ENCODE results near the gene GLIS1.

GLIS1 gene

DNA sequence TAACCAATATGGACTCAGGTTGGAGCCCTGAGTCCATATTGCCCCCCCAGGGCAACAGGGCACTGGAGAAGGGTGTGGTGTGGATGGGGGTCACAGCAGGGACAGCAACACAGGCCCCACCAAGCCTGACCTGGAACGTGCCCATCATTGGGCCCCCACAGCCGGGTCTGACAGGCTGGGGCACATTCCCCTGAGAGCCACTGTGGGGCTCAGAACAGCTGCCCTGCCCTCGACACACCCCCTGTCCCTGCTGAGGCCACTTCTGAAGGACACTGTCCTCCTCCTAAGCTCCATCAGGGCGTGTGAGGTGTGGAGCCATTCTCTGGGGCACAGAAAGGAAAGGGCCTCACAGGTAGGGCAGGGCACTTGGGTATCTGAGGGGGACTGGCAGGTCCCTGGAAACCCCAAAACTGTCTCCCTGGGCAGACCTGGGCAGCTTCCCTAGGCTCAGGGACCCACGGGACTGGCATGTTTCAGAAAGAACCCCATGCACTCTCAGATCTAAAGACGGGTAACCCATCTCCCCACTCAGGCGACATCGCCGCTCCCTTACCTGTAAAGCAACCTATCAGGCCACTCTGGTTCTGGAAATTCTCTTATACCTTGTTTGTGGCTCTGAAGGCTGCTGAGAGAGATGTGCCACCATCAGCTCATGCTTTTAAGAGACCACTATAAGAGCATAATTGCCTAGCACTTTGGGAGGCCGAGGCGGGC is 184.2 kb downstream of the GLIS1 start:
- no peak for DNase-seq

DNA sequence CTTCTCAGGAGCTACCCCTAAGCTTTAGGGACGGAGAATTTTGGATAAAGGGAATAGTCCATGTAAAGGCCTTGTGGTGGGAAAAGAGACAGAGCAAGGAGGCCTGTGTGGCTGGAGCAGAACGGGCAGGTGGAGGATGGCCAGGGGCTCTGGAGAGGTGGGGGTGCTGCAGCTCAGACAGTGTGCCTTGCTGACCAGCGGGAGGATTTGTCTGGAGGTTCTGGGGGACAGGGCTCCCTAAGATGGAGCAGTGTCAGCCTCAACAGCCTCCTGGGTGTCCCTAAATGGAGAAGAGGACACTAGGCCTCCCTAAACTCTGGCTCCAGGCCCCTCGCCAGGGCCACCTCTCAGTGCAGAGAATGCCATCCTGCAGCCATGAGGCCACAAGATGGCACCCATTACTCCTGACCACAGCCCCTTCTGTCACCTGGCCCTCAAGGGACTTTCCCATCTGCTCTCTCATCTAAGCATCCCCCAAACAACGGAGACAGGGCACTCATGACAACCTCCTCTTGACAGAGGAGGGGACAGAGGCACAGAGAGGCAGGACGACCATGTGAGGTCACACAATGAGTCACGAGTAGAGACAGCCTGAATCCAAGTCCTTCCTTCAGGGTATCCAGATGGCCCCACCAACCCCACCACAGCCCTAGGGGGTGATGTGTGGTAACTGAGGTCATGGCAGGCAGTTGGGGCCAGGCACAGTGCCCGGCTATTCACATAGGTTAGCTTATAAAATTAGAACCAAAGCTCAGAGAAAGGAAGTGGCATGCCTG is 185.0 kb downstream of the GLIS1 start:
- no peak for DNase-seq

DNA sequence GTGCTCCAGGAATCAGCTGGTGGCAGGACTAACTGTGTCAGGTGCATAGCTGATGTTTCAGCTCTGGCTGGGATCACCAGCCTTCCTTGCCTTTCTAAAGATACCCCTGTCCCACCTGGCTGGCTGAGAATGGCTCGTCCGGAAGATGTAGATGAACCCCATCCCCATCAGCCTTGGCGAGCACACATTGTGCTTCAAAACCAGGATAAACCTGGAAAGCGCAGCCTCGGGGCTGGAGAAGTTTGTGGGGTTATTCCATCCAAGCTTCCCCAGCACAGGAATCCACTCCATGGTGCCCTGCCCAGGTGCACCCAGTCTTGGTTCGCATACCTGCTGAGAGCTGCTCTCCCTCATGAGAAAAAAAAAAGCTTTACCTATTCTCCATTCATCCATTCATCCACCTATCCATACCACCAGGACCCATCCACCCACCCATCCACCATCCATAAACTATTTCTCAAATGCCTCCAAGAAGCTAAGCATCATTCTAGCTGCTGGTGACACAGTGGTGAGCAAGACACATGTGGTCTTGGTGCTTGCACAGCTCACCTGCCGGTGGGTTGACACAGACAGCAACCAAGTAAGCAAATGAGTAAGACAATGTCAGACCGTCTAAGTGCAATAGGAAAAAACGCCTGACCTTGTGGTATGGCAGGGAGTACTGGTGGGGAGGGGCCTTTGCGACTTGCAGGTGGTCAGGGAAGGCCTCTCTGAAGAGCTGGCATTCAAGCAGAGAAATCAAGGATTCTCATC is 185.8 kb downstream of the GLIS1 start:
- no peak for DNase-seq

DNA sequence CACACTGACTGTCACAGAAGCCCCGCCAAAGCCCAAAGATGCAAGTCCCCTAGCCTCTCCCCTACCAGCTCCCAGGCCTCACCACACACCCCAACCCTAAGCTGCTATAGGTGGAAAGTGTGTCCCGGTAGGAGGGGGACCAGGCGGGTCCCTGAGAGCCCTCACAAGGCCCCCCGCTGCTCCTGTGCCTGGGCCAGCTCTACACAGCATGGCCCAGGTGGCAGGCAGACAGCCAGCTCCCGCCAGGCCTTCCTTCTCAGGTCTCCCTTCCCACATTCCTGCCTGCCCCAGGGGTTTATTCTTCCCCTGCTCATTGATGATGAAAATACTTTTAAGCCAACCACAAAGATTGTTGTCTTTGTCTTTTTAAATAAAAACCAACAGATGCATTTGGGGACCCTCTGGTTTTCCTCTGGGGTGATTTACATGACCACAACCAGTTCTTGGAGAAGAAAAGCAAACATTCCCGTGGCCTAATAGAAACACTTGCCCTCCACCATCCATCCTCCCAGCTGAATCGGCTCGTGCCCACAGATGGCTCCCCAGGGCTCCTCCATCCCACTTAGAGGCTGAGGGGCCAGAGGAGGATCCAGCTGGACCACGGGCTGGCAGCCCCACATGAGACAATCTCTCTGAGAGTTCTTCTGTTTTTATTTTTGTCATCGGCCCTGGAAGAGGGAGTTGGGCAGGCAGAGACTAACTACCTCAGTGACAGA is 186.7 kb downstream of the GLIS1 start:
- no peak for DNase-seq

DNA sequence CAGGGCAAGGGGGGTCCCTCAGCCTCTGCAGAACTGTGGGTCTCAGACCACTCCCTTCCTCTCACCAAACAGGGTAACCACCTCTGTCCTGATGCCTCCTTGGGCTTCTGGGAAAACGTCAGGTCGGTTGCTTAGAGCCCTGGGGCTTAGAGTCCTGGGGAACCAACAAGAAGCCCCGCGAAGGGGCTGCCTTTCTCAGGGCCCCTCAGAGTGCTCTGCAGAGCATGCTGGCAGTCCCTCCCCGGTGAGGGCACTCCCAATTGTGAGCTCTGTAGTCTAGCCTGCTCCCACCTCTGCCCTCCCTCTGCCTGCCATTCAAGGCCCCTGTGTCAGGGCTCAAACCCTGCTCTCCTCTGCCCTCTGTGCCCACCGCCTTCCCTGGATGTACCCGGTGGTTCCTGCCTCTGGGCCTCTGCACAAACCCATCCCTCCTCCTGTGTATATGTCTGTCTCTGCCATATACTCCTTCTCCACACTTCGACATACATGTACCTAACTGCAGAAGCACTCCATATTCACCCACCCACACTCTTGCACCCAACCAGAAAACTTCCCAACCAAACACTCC is 187.5 kb downstream of the GLIS1 start:
- DNase-seq, result no peak

DNA sequence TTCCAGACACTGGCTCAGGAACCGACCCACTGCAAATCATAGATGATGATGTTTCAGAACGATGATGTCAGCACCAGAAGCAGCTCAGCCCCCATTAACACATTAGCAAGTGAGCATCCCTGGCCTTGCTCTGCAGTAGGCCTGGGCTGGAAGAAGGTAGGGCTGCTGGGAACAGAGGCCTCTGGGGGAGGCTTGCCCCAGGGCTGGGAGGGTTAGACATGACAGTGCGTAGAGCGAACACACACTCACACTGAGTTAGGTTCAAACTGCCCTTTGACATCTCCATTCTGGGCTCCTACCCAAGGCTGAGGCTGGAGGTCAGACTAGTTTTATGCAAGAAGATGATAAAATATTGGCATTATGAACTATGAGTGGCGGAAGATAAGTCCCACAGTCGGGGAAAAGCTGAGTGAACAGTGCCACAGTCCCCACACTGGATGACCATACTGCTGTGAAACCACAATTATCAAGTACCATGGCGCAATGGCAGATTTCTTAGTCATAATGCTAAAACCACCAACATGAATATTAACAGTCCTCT is 188.7 kb downstream of the GLIS1 start:
- no peak for DNase-seq

DNA sequence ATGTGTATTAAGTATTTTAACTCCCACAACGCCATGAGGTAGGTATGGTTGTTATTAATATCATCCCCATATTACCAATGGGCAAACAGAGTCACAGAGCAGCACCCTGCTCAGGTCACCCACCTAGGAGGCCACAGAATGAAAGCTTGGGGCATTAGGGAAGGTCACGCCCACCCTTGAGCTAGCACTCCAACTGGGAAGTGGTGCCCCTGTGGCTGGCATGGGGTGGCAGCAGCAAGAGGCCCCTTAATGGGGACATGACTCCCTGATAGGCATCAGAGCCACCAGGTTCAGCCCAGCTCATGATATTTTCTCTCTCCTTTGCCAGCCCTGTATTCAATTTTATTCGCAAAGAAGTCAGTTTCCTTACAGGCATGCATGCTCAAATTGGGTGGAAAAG is 189.2 kb downstream of the GLIS1 start:
- DNase-seq, result no peak

DNA sequence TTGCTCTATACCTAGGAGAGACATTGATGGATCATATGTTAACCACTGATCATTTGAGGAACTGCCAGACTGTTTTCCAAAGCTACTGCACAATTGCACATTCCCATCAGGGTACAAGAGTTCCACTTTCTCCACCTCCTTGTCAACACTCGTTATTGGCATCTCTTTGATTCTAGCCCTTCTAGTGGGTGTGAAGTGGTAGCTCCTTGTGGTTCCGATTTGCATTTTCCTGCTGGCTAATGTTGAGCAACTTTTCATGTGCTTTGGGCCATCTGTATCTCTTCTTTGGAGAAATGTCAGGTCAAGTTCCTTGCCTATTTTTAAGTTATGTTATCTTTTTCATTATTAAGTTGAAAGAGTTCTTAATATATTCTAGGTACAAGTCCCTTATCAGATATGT is 189.7 kb downstream of the GLIS1 start:
- DNase-seq, result no peak

DNA sequence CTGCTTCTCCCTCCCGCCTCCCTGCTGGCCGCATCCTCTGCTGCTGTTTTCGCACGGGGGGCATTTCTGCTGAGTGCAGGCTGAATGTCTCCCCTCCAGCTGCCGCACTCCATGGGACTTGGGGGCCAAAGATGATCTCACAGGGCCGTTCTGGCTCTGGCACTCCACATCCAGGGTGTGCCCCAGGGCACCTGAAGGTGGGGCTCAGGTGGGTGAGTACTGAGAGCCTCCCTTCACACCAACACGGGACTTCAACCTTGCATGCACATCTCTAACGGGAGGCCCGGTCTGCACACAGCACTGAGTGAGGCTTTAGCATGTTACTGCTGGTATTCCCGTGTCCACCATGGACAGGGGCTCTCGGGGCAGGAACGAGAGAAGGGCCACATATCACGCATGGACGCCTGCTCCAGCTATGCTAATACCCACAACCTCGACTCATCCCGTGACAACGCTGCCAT is 190.9 kb downstream of the GLIS1 start:
- no peak for DNase-seq

DNA sequence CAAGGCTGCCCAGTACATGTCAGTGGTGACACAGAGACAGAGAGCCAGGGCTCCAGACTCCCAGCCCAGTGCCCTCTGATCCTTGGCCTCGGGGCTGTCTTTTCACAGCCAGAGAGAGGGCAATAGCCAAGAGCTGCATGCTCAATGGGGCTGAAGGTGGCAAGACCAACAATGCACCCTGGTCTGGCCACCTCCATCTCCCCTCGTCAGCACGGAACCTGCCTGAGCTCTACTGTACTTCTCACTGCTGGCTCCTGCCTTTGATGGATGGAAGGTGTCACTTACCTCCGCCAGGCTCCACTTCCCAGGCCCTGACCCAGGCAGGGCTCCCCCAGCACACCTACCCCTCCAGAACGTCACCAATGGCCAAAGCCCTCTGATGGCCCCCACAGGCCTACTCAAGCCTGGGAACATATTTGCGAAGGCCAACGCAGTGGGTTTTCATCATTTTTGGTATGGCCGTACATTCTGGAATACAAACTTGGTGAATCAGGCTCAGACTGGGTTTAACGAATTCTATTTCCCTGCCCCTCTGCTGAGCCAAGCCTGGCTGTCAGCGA is 191.7 kb downstream of the GLIS1 start:
- no peak for DNase-seq

DNA sequence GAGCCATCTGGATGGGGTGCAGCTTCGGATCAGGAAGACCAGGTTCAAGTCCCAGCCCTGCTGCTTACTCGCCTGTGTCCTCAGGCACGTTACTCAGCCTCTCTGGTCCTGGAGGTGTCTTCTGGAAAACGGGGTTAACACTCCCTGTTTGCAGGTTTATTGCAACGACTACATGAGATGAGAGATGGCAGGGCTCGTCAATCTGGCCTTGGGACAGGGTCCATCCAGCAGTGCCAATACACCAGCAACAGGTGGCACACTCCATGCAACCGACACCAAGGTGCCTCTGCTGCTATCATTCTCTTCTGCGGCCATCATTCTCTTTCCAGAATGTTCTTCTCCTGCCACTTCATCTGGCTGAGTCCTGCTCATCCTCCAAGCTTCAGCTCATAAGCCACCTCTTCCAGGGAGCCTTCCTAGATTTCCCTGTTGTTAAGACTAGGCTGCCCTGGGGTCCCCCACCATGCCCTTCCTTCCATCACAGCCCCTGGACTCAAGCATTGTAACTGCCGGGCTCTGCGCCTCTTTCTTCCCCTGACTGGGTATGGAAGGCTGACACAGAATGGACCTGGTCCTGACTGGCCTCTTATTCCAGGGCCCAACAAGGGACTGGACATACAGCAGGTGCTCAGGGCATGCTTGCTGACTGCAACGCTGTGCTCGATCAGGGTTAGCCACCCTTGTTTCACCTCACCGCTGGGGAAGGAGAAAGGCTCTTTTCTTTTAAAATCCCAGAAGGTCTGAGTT is 192.4 kb downstream of the GLIS1 start:
- no peak for DNase-seq

DNA sequence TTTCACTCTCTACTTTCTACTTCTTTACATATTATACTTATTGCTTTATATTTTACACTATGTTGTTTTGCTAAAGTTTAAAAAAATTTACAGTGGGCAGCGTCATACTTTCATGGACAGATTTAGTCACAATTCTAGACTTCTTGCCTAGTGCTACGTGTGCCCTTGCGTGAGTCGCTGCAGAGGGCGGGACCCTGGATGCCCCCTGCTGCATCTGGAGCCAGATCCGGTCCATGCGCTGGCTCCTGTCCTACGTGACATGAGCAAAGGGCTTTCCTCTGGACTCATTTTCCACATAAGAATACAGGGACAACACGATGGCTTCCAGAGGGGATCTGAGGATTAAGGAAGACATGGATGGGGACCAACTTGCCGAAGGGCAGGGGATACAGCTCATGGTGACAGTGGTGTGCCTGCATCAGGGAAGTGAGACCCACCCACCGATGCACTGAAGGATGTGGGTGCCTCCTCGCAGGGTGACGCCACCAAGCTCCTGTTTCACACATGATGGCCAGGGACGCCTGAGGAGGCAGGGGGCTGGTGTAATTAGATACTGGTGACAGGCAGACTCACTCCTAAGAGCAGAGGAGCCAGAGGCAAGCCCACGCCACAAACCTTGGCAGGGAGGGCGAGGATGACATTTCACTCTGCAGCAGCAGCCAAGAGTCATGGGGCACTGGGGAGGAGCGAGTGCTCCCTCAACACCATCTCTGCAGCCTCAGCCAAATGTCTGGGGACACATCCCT is 193.1 kb downstream of the GLIS1 start:
- no peak for DNase-seq

DNA sequence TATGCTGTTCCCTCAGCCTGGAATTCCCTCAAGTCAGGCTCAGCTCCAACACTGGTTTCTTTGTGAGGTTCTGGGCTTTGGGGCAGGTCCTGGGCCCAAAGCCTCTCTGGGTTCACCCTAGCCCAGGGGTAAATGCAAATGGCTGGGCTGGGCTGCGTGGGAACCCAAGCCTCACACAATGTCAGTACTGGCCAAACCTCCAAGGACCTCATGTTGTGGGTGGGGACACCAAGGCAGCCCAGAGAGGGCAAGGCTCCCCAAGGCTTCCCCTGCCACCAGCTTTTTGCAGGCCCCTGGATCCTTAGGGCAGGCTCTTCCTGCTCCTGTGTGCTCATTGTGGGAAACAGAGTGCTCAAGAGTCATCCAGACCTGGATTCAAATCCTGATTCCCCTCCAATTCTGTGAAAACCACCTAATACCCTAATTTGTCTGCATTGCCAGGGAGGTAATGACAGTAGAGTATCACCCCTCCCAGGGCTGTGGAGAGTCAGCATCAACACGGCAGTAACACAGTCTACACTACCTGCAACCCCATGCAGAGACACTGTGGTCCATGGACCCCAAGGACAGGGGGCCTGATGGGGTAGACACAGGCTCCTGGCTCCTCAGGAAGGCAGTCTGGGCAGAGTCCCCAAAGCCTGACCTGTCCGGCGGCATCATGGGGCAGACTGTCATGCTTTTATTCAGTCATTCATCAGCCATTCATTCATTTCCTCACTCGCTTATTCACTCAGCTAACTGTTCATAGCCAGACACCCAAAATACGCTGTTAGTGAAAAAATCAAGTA is 194.0 kb downstream of the GLIS1 start:
- no peak for DNase-seq

DNA sequence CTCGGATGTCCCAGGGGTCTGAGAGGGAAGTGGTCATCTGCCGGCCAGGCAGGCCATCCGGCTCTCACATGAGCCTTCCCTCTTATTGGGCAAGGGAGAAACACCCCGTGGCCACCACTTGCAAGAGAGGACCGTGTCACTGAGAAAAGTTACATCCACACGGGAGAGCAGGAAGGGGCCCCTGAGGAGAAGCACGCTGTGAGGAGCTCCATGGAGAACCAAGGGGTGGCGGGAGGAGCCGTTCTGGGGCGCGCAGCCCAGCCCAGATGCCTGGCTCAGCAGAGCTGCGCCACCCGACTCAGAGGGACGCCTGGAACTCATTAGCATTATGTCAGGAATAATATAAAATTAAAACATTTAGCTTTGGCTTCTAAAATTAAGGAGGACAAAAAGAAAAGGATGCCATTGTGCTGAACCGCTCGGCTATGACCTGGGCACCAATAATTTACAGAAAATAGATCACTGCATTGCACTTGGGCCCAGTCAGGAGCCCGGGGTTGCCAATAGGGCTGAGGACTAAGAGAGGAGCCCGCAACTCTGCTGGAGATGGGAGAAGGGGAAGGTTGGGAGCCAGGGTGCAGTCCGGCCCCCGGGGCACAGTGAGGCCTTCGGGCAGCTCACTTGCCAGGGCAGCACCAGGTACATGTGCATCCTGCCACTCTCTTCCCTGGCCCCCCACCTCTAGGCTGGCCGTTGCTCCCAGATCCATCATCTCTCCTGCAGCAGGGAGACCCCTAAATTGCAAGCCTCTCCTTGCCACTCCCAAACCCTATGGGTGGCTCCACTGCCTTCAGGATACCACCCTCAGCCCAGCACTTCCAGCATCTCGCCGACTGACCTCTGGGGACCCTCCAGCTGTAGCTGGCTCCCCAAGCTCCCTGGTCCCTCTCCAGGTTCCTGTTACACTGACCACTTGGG is 194.9 kb downstream of the GLIS1 start:
- no peak for DNase-seq

DNA sequence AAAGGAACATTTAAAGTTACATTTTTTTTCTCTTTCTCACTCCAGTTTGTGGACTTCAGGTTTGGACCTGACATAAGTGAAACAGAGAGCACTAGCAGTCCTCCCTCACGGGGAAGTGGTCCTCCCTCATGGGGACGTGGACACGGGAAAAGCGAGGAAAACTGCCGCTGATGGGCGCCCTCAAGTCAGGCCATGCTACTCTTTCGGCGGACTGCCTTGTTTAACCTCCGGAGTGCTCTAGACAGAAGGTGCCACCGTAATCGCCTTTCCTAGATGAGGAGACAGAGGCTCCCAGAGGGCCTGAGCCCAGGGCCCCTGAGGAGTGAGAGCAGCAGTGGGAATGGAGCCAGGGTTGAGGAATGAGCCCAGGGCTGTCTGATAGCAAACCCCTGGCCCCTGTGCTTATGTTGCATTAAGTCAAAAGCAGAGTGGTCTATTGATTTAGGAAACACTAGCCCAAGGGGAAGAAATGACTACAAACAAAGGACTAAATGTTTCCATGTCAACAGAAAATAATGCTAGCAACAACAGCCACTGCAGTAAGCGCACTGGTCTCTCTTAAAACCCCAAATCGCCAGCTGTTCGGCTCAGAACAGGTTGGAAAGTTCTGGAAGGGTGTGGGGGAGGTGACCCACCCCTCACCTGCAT is 195.7 kb downstream of the GLIS1 start:
- DNase-seq, result no peak

DNA sequence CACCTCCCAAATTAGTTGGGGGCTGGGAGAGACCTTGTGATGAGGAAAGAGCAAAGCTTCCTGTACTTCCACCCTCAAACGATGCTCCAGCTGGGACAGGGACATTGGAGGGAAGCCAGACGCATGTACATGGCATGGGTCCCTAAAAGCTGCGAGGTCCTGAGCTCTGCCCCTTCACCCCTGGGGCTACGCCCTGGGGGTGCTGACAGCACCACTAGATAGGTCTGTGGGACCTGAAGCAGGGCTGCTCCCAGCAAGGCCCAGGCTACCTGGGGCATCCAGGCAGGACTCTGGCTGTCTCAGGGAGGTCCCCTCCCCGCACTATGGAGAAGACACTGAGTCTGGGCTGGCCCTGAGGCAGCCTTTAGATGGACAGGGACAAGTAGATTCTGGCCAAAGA is 196.4 kb downstream of the GLIS1 start:
- no peak for DNase-seq

DNA sequence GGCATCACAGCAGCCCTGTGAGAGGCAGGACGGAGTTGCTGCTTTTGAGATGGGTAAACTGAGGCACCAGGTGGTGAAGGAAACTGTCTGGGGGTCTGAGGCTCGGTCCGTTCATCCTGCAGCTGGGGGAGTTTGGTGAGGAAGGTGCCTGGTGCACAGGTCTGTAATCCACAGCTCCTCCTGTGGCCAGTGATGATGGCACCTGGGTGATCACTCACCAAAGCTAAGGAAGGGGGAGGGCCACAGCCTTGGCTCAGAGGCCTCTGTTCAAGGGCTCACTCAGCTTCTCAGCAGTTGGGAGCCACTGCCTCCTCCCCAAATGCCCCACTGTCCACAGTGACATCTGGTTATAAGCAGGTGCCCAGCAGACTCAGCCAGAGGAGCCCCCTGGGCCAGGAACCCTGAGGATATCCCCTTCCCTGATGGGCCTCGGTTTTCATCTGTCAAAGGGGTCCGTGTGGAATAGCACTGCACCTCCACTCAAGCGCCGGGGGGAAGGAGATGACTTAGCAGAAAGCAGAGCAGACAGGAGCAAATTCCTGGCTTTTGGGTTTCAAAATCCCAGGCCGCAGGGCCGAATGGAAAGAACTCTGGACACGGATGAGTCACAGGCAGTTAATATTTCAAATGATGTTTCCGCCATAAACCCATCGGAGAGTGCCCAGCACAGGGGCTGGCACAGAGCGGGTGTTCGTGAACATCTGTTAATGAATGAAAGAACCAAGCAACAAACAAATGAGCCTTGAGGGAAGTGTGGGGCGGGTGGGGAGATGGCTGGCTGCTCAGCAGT is 197.0 kb downstream of the GLIS1 start:
- no peak for DNase-seq
